K562 (cell line): ENCODE results near the gene NDUFS5. TPM values are rescaled to one million over a fixed set of nuclear protein-coding genes. Genes with fewer than 3 reads are reported as not detected.

Experiments used
- ATF3 ChIP-seq, 2 experiments: fragments of 450-650 bp in 1 of 2; sonication (generic) in 1 of 2; formaldehyde crosslinking in 1 of 2; IDR thresholded peaks in 1 of 2; conservative IDR thresholded peaks in 1 of 2; 2 replicates each; pipeline versions ENCODE4 v1.6.1 to v1.8.1; 2016 to 2023; ENCODE audit warnings: mild to moderate bottlenecking in 2 of 2, moderate library complexity in 2 of 2, inconsistent platforms in 1 of 2, missing genetic modification reagents in 1 of 2
- BACH1 ChIP-seq: fragments of 200-800 bp; sonication (Bioruptor generic); IDR thresholded peaks from 2 replicates; pipeline ENCODE4 v1.6.1; 2016; ENCODE audit warnings: missing genetic modification characterization, missing compliant biosample characterization
- FOXJ2 ChIP-seq: fragments of 200-800 bp; sonication (Bioruptor generic); IDR thresholded peaks from 2 replicates; pipeline ENCODE4 v1.6.1; 2016; ENCODE audit warnings: missing genetic modification characterization, missing compliant biosample characterization
- FOXJ3 ChIP-seq: sonication (generic); formaldehyde crosslinking; IDR thresholded peaks from 2 replicates; pipeline ENCODE4 v1.4.0; 2020; ENCODE audit warnings: mild to moderate bottlenecking, missing genetic modification reagents
- GTF2F1 ChIP-seq: IDR thresholded peaks from 2 replicates; pipeline ENCODE4 v1.6.1; 2011; ENCODE audit warnings: low read depth, low read length, improper control_type of control experiment
- HDAC1 ChIP-seq, 2 experiments: fragments of 450-650 bp; IDR thresholded peaks; 2 replicates each; pipeline ENCODE4 v1.6.1; 2016 to 2017; ENCODE audit warnings: inconsistent platforms in 1 of 2, mild to moderate bottlenecking in 1 of 2, moderate library complexity in 1 of 2
- HES1 ChIP-seq: fragments of 450-650 bp; IDR thresholded peaks from 2 replicates; pipeline ENCODE4 v1.6.1; 2016; ENCODE audit warnings: low read depth, mild to moderate bottlenecking, moderate library complexity
- JUNB ChIP-seq: fragments of 450-650 bp; formaldehyde crosslinking; conservative IDR thresholded peaks from 2 replicates; pipeline ENCODE4 v1.4.0; 2020; ENCODE audit warnings: mild to moderate bottlenecking
- LCOR ChIP-seq: sonication (generic); formaldehyde crosslinking; IDR thresholded peaks from 2 replicates; pipeline ENCODE4 v1.8.0; 2022; ENCODE audit warnings: mild to moderate bottlenecking, missing genetic modification reagents
- NCOA4 ChIP-seq: fragments of 450-650 bp; IDR thresholded peaks from 2 replicates; pipeline ENCODE4 v1.6.1; 2018; ENCODE audit warnings: mild to moderate bottlenecking; ENCODE audit not compliant: partially characterized antibody
- NCOA6 ChIP-seq: fragments of 450-650 bp; IDR thresholded peaks from 2 replicates; pipeline ENCODE4 v1.6.1; 2017; ENCODE audit warnings: mild to moderate bottlenecking
- NFE2 ChIP-seq: IDR thresholded peaks from 2 replicates; pipeline ENCODE4 v1.6.1; 2014; ENCODE audit warnings: antibody characterized with exemption, low read depth
- RB1 ChIP-seq: fragments of 450-650 bp; IDR thresholded peaks from 2 replicates; pipeline ENCODE4 v1.6.1; 2017; ENCODE audit warnings: low read depth, mild to moderate bottlenecking
- RERE ChIP-seq: sonication (generic); formaldehyde crosslinking; IDR thresholded peaks from 2 replicates; pipeline ENCODE4 v1.8.0; 2023; ENCODE audit warnings: missing genetic modification reagents, mild to moderate bottlenecking, borderline replicate concordance
- RFX1 ChIP-seq: fragments of 450-650 bp; IDR thresholded peaks from 2 replicates; pipeline ENCODE4 v1.6.1; 2016; ENCODE audit warnings: mild to moderate bottlenecking, moderate library complexity
- SAFB2 ChIP-seq: fragments of 200-400 bp; formaldehyde crosslinking; IDR thresholded peaks from 2 replicates; pipeline ENCODE4 v1.6.1; 2018; ENCODE audit warnings: borderline replicate concordance, low read length, low read depth, moderate library complexity; ENCODE audit not compliant: severe bottlenecking
- SLC30A9 ChIP-seq: fragments of 250-450 bp; sonication (Bioruptor Pico); IDR thresholded peaks from 2 replicates; pipeline ENCODE4 v1.8.0; 2022; ENCODE audit warnings: mild to moderate bottlenecking, moderate library complexity
- SUPT5H ChIP-seq: fragments of 450-650 bp; IDR thresholded peaks from 2 replicates; pipeline ENCODE4 v1.6.1; 2016
- ZBTB7A ChIP-seq: IDR thresholded peaks from 2 replicates; pipeline ENCODE4 v1.6.1; 2011; ENCODE audit warnings: low read depth, mild to moderate bottlenecking, low read length, moderate library complexity, borderline replicate concordance; ENCODE audit not compliant: control insufficient read depth
- ZBTB8A ChIP-seq: fragments of 450-650 bp; IDR thresholded peaks from 2 replicates; pipeline ENCODE4 v1.6.1; 2018; ENCODE audit warnings: mild to moderate bottlenecking, moderate library complexity; ENCODE audit not compliant: partially characterized antibody
- ZNF121 ChIP-seq: sonication (generic); formaldehyde crosslinking; conservative IDR thresholded peaks from 2 replicates; pipeline ENCODE4 v1.8.0; 2022; ENCODE audit warnings: missing genetic modification reagents
- ZNF384 ChIP-seq: IDR thresholded peaks from 2 replicates; pipeline ENCODE4 v1.6.1; 2012; ENCODE audit warnings: low read depth, low read length, improper control_type of control experiment
- polyA plus RNA-seq, 8 experiments: library from polyadenylated mRNA; depleted of rRNA in 4 of 8; stranded (reverse) in 5 of 8; unstranded in 3 of 8; fragments of >200 nt; fragmentation: Nextera tagmentation in 2 of 8; fragmentation: Illumina TruSeq in 1 of 8; extraction: Ambion mirVana in 2 of 8; extraction: Trizol in 1 of 8; gene quantifications; 2 replicates each; pipeline versions ENCODE4 v1.2.1 to v1.2.3, GENCODE V29; 2011 to 2014; ENCODE audit warnings: inconsistent platforms in 1 of 8, missing spikeins in 1 of 8
- total RNA-seq, 7 experiments: library from RNA; depleted of rRNA in 6 of 7; stranded (reverse); fragments of >200 nt in 6 of 7; fragmentation: Illumina TruSeq in 2 of 7; extraction: Trizol in 2 of 7; gene quantifications; 2 replicates each; pipeline versions ENCODE4 v1.2.1 to v1.2.3, GENCODE V29; 2011 to 2021; ENCODE audit warnings: low replicate concordance in 1 of 7

The NDUFS5 gene
- total and polyA plus RNA-seq, 9 of the 15 experiments (the other 6 are each of a cell fraction or from before 2014, with no cell fraction given) = 499 to 2,737 (median 1,281) TPM

GRCh38 chr1:39026051-39026865 is at the start of gene NDUFS5 (continued):
- TF ChIP-seq RERE (CRISPR knock-in tag) (no peak), HES1 (0 out of 2 replicates have a peak, but pooled peaks have one; percentile 12), LCOR (CRISPR knock-in tag) (no peak), RFX1 (peak; percentile 89), RB1 (no peak; the same call in 1 of the 2 replicates), ZNF121 (CRISPR knock-in tag) (no peak), ZNF384 (no peak), FOXJ2 (no peak), SUPT5H (peak; percentile 98), ZBTB7A (peak; percentile 9; the same call in 1 of the 2 replicates), GTF2F1 (no peak), ZBTB8A (no peak), HDAC1 (IDR thresholded peaks at IDR 0.05) (peak in 1 of 2 experiments; percentile 54; a peak in 1 of 4 replicates), BACH1 (tag) (no peak), SAFB2 (no peak), NCOA6 (no peak), NCOA4 (no peak), JUNB (CRISPR knock-in tag) (no peak), SLC30A9 (CRISPR knock-in tag) (no peak), ATF3 (IDR thresholded peaks at IDR 0.05) (peak; percentile 83), ATF3 (CRISPR knock-in tag; conservative IDR thresholded peaks at IDR 0.05) (peak; percentile 24; the same call in 1 of the 2 replicates), NFE2 (no peak), FOXJ3 (CRISPR knock-in tag) (no peak)
